HL-60 (cell line): ENCODE data around the gene UBE2E3.

Experiments used
- CTCF ChIP-seq: IDR thresholded peaks from one replicate; pipeline ENCODE4 v1.5.1; 2011; ENCODE audit warnings: low read length, control low read depth, inconsistent platforms; ENCODE audit not compliant: insufficient read depth
- GABPA ChIP-seq: IDR thresholded peaks from 2 replicates; pipeline ENCODE4 v1.6.1; 2012; ENCODE audit warnings: low read depth
- POLR2AphosphoS5 ChIP-seq: IDR thresholded peaks from 2 replicates; pipeline ENCODE4 v1.6.1; 2012; ENCODE audit warnings: low read depth

GRCh38 chr2:180952731-180953336, 27.6 kb upstream of the UBE2E3 start:
- no peak for TF ChIP-seq CTCF
- no peak for TF ChIP-seq POLR2AphosphoS5
- TF ChIP-seq GABPA: no peak
